GM12891 (cell line): Measurements from ENCODE around the gene KLHL40.

Source experiments
- POLR2A ChIP-seq: IDR thresholded peaks from 2 replicates; pipeline ENCODE4 v1.6.1; 2011; ENCODE audit warnings: low read depth, low read length, control low read depth
- POLR2AphosphoS5 ChIP-seq: IDR thresholded peaks from 2 replicates; pipeline ENCODE4 v1.6.1; 2011; ENCODE audit warnings: low read depth, low read length, control low read depth

DNA sequence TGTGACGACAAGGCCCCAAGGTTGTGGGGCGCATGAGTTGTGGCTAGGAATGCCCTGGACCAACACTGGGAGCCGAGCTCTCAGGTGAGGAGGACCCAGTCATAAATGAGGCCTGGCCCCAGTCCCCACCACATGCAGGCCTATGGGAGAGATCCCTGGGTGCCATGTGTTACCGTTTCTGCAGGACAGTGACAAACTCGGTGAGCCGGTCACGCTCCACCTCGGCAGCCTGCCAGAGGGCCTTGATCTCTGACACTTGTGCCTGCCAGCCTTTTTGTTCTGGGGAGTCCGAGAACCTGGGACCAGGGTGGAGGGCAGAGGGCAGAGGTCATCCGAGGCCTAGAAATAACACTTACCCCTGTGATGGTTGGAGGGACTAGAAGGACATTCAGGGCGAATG lies 45.0 kb downstream of the KLHL40 start:
- TF ChIP-seq POLR2AphosphoS5 = no peak
- TF ChIP-seq POLR2A = no peak
